UCSD-AML1 (cell line): ENCODE data around the gene INAFM1.
A peak's percentile ranks its signal among the peaks of the same experiment; 100 is the strongest.
"Not testable (repeated sequence)": the region's sequence is repeated elsewhere in the genome, so short reads cannot be mapped to it uniquely, and the experiment has no call there.

Experiments
- DNase-seq: peaks from one replicate; lab custom pipeline; 2025; ENCODE audit not compliant: unreplicated experiment; lab: John Stamatoyannopoulos, UW

INAFM1 gene

DNA sequence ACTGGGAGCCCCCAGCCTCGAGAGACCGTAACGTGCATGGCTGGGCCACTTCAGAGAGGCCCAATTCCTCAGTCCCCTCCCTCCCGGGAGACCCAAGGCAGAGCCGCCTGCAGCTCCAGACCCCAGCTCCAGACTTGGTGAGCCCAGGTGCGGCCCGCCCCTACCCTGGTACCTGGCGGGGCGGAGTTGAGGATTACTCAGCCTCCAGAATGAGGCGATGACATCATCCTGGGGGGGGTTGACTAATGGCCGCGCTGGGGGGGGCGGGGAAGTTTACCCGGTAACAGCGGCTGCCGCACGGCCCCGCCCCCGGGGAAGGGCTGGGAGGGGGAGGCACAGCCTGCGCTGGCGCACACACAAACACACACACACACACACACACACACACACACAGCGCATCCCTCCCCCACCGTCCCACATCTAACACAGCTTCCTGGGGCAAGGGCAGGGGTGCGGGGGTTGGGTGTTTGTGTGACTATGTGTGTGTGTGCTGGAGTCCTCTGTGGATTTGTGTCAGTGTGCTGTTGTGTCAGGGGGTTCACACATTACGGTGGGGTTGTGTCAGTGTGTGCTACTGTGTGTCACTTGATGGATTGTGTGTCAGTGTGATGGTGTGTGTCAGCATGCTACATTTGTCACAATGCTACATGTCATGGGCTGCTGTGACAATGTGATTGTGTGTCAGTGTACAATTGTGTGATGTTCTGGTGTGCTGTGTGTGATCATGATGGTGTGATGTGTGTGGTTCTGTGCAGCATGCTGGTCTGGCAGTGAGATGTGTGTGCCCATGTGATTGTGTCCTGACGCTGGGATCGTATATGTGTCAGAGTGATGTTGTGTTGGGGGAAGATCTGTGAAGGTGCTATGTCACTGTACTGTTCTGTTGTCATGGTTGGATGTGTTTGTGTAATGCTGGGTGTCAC, 33.4 kb upstream of the INAFM1 start:
- peak; percentile 78 for DNase-seq

DNA sequence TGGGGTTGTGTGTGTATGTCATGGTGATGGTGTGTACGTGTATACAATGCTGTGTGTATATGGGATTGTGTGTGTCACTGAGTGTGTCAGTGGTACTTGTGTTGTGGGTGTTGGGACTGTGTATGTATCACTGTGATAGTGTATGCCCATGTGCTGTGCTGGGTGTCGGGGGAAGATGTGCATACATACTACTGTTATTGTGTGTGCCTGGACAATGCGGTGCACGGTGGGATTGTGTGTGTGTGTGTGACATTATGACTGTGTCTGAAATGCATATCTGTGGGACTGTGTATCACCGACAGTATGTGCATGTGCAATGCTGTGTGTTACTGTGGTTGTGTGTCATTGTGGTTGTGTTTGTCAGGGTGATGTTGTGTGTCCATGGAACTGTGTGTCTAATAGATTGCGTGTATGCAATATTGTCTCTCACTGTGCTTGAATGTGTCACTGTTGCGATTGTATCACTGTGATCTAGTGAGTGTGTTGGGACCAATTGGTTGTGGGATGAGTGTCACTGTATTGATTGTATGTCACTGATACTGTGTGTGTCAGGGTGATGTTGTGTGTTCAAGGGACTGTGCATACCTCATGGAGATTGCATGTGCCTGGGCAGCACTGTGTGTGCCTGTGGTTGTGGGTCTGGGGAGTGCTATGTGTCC, 32.6 kb upstream of the INAFM1 start:
- no peak for DNase-seq

DNA sequence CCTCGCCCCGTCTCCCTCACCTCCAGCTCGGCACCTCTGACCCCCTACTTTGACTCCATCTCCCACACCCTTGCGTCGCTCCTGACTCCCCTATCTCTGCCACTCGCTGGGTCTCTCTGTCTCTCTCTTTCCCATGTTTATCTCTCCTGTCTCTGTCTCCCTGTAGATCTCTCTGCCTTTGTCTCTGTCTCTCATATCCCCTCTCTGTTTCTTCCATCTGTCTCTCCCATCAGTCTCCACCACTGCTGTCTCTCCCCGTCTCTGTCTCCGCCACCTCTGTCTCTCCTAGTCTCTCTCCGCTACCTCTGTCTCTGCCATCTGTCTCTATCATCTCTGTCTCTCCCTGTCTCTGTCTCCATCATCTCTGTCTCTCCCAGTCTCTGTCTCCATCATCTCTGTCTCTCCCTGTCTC, 31.3 kb upstream of the INAFM1 start:
- DNase-seq, result no peak

DNA sequence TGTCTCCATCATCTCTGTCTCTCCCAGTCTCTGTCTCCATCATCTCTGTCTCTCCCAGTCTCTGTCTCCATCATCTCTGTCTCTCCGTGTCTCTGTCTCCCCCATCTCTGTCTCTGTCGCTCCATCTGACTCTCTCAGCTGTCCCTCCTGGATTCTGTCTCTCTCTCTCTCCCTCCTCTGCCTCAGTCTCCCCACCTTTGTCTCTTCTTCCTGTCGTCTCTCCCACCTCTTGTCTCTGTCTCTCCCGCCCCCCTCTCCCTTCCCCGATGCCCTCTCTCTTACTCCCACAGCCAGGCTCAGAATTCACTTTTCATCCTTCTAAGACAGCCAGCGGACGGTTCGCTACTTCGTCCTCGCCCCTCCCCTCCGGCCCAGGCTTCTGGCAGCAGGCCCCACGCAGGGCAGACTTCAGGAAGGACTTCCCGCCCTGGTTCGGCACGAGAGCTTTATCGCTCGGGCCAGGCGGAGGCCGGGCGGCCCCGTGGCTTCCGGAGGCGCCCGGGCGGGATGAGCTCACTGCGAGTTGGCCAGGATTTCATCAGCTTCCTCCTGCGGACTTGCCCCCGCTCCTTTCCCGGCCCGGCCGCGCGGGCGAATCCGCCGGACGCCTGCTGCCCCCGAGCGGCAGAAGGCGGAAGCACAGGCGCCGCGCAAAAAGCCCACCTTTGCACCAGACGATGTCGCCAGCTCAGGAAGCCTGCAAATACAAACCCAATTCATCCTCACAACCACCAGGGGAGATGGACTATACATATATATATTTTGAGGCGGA, 30.7 kb upstream of the INAFM1 start:
- peak; percentile 99 for DNase-seq

DNA sequence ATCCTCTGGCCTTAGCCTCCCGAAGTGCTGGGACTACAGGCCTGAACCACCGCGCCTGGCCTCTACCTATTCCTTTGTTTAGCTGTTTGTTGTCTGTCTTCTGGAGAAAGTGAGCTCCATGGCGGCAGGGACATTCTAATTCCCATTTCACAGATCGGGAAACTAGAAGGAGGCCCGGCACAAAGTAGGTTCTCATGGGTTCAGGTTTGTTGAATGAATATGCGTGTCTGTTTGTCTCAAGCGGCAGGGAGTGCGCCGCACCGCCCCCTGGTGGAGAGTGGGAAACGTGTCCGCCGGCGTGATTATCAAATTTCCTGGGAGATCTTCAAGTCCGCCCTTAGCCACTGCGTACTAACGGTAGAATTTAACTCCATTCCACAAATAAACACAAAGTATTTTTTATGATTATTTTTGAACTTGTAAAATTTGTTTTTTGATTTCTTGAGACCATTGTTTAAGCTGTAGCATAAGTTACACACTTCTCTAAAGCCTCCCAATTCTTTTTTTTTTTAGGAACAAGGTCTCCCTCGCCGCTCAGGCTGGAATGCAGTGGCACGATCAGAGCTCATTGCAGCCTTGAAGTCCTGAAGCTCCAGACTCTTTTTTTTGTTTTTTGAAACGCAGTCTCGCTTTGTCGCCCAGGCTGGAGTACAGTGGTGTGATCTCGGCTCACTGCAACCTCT, 27.2 kb upstream of the INAFM1 start:
- DNase-seq, result peak; percentile 85

DNA sequence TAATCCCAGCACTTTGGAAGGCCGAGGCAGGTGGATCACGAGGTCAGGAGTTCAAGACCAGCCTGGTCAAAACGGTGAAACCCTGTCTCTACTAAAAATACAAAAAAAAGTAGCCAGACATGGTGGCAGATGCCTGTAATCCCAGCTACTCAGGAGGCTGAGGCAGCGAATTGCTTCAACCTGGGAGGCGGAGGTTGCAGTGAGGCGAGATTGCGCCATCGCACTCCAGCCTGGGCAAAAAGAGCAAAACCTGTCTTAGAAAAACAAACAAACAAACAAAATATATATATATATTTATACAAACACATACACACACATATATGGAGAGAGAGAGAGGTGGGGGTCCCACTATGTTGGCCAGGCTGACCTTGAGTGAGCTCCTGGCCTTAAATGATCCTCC, 21.7 kb upstream of the INAFM1 start:
- DNase-seq, result not testable (repeated sequence)

DNA sequence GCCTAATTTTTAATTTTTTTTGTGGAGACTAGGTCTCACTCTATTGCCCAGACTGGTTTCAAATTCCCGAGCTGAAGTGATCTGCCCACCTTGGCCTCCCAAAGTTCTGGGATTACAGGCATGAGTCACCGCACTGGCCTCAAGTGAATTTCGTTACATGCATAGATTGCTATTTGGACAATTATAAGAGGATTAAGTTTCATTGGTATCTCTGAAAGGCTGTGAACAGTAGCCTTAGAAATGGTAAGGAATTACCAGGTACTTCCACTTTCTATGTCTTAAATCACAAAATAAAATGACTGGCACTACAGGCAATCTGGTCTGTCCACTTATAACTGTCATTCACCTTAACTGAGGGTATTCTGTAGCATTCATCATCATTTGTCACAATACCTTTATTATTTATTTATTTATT, 21.2 kb upstream of the INAFM1 start:
- no peak for DNase-seq

DNA sequence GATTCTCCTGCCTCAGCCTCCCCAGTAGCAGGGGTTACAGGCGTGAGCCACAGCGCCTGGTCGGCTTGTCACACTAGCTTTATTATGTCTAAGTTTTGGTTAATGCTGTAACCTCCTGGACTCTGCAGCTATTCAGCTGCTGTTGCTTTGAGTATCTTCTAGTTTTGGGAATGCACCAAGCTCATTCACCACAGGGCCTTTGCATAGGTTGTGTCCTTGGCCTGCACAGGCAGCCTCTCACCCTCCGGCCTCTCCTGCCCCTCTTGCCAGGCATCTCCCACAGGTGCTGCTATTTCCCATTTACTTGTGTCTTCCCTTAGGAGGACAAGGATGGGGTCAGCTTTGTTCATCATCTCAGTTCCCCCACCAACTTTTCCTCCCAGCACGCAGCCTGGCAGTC, 20.7 kb upstream of the INAFM1 start:
- DNase-seq, result no peak

DNA sequence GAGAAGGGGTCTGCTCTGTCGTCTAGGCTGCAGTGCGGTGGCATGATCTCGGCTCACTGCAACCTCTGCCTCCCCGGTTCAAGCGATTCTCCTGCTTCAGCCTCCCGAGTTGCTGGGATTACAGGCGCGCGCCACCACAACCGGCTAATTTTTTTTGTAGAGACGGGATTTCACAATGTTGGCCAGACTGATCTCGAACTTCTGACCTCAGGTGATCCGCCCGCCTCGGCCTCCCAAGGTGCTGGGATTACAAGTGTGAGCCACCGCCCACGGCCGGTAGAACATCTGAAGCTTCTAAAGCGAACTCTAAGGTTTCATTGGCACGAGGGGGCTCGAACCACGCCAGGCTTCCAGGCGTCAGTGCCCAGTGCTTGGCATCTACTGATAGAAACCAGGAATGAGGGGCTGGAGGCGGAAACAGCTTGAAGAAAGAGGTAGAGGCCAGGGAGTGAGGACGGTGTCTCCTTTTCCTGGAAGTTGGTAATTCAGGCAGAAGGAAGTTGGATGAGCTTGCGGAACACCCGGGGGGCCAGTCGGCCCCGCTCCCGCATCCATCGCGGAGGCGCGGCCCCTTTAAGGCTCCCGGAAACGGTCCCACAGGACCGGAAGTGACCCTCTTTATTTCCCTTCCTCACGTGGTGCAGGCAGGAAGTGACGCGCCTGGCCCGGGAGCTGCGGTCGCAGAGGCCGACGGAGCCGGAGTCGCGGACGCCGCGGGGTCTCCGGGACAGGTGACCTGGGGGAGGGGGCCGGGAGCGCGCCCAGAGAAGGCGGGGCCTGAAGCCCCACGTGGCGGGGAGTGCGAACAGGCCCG, 18.6 kb upstream of the INAFM1 start, which contains the start of gene CCDC9:
Gene CCDC9 (plus strand): TSS at position 647 of the 814 bp plus-strand sequence. CDS start 1,876 bp downstream, outside the sequence.
- peak; percentile 99 for DNase-seq

DNA sequence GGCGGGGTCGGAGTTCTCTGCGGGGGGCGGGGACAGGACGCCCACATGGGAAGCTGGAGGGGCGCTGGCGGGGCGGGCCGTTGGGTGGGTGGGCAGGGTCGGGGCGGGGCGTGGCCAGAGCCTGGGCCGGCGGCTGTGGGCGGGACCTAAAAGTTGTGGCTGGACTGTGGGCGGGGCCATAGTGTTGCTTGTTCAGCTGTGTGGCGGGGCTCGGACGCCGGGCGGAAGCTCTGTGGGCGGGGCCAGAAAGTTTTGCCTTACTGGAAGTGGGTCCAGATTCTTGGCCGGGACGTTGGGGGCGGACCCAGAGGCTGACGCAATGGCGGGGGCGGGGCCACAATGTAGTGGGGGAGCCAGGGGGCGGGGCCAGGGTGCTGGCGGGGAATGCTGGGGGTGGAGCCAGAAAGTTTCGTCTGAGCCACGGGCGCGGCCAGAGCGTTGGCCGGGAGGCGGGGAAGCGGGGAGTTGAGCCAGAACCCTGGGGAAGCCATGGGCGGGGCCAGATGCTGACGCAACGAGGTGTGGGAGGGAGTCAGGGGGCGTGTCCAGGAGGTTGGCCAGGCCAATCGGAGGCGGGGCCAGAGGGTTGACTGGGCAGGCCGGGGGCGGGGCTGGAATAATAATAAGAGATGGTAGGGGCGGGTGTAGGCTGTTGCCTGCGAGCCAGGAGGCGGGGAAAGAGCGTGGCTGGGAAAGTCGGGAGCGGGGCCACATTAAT, 17.8 kb upstream of the INAFM1 start:
- peak; percentile 100 for DNase-seq

DNA sequence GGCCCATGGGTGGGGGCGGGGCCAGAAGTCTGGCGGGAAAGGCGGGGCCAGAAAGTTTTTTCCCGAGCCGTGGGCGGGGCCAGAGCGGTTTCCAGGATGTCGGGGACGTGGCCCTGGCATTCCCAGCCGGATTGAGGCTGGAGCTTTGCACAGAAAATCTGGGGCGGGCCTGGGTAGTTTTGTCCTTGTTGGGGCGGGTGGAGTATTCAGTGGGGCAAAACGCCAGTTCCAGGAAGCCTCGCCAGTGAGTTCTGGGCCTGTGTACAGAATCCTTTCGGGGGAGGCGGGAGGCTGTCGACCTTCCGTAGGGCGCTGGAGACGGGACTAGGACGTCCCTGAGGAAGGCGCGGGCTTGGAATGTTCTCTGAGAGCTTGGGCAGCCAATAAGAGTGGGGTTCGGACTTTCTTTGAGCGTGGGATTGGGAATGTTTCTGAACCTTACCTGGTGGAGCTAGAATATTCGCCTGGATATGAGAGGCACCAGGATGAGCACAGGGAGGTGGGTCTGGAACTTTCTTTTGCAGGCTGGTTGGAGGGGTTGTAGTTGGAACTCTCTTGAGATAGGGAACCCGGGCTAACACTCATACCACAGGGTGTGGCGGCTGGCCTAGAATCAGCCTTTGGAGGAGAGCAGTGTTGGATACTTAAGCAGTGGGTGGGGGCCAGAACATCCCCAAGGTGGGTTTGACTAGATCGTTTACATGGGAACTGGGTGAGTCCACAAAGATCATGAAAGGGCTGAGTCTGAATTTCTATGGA, 17.1 kb upstream of the INAFM1 start:
- no peak for DNase-seq

DNA sequence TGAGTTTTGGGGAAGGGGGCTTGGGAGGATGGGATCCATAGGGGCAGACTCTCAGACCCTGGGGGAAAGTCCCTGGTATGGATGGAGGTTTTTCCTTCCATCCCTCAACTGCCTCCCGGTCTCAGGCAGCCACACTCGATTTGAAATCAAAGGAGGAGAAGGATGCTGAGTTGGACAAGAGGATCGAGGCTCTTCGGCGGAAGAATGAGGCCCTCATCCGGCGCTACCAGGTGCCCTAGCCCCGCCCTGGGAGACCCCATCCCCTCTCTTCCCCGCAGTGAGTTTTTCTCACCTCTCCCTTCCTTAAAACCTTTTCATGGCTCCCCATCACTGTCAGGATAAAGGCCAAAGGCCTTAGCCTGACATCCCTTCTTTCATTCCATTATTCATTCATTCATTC, 16.3 kb upstream of the INAFM1 start:
- DNase-seq, result no peak

DNA sequence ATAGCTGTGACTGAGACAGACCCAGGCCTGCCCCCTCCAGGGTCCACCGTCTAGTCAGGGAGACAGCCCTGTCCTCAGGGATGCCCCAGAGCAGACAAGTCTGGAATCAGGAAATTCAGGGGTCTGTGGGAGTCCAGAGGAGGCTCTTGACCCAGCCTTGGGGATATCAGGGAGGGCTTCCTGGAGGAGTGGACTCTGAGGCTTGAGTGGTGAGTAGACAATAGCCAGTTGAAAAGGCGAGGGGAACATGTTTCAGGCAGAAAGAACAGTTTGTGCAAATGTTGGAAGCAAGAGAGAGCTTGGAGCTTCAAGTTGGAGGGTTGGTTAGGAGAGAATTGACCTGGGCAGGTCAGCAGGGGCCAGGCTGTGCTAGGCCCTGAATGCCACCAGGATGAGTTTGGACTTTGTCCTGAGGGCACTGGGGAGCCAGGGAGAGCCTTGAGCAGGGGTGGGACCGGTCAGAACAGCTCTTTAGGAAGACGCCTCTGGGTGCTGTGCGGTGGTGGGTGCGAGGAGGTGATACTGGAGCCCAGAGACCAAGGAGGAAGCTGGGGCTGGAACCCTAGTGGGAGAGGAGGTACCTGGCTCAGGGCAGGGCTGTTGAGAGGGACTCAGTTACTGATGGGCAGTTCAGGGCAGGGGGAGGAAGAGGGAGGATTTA, 15.7 kb upstream of the INAFM1 start:
- DNase-seq, result no peak

DNA sequence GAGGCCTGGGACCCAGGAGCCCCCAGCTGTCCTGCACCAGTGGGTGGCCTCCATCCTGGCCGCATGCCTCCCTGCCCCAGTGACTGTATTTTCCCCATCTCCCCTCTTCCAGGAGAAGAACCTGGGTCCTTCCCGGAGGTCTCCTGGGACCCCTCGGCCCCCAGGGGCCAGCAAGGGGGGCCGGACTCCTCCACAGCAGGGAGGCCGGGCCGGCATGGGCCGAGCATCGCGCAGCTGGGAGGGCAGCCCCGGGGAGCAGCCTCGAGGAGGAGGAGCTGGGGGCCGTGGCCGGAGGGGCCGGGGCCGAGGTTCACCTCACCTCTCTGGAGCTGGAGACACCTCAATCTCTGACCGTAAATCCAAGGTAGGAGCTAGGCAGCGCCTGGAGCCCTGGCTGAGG, 14.2 kb upstream of the INAFM1 start:
- no peak for DNase-seq

DNA sequence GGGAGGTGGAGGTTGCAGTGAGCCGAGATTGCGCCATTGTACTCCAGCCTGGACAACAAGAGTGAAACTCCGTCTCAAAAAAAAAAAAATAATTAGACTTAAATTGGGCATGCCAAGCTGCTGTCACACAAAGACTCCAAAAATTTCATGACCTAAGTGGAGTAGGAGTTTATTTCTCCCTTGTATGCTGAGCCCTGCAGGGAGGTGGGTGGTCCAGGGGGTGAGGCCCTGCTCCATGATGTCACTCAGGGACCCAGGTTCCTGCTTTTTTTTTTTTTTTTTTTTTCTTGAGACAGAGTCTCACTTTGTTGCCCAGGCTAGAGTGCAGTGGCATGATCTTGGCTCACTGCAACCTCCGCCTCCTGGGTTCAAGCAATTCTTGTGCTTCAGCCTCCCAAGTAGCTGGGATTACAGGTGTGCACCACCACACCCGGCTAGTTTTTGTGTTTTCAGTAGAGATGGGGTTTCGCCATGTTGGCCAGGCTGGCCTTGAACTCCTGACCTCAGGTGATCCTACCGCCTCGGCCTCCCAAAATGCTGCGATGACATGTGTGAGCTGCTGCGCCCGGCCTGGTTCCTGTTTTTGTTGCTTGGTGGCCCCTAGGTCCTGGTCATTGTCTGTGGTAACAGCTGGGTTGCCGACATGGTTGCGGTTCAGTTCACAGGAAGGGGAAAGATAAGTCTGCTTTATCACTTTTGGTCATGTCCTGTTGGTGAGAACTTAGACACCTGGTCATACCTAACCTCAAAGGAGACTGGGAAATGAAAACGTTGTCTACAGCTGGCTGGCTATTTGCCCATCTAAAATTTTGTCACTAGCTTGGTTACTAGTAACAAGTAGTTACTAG, 12.5 kb upstream of the INAFM1 start:
- not testable (repeated sequence) for DNase-seq

DNA sequence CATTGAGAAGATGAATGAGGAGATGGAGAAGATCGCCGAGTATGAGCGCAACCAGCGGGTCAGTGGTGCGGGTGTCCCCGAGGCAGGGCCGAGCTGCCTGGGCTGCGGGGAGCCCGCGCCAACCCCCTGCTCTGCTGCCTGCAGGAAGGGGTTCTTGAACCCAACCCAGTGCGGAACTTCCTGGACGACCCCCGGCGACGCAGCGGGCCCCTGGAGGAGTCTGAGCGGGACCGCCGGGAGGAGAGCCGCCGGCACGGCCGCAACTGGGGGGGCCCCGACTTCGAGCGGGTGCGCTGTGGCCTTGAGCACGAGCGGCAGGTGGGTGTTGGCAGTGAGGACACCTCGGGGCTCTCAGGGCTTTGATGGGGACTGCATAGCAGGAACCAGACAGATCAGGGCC, 10.1 kb upstream of the INAFM1 start:
- no peak for DNase-seq

DNA sequence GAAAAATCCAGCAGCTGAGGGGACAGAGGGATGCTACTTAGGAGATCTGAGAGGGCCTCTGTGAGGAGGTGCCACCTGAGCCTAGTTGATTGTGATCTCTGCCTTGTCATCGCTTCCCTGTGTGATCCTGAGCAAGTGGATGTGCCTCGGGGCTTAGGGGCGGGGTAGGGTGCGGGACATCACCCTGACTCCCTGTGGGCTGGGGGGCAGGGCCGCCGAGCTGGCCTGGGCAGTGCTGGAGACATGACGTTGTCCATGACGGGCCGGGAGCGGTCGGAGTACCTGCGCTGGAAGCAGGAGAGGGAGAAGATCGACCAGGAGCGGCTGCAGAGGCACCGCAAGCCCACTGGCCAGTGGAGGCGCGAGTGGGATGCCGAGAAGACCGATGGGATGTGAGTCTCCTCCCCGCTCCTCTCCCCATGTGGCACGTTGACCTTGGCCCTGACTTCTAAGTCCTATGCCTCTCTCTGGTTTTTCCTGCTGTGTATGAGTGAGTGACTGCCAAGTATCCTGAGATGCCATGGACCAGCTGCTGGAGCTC, 8.2 kb upstream of the INAFM1 start:
- no peak for DNase-seq
